Left ventricle myocardium inferior (tissue), 1 donor: ENCODE data around the gene ADGRA3. TPM values are rescaled to one million over a fixed set of nuclear protein-coding genes. Genes with fewer than 3 reads are reported as not detected.

ENCODE experiments used
- DNase-seq: peaks from one replicate; pipeline ENCODE4 v3.0.0-alpha.2; 2020
- H3K27ac ChIP-seq: fragments of 200-600 bp; replicated peaks from 2 replicates; pipeline ENCODE4 v1.8.0; 2021
- H3K27me3 ChIP-seq: fragments of 200-600 bp; 2 replicates; pipeline ENCODE4 v1.8.0; 2021; ENCODE audit warnings: low read depth
- H3K36me3 ChIP-seq: fragments of 200-600 bp; 2 replicates; pipeline ENCODE4 v1.8.0; 2021
- H3K4me1 ChIP-seq: fragments of 200-600 bp; 2 replicates; pipeline ENCODE4 v1.8.0; 2021
- H3K4me3 ChIP-seq: fragments of 200-600 bp; 2 replicates; pipeline ENCODE4 v1.8.0; 2021; ENCODE audit warnings: mild to moderate bottlenecking, moderate library complexity
- H3K9me3 ChIP-seq: fragments of 200-600 bp; replicated peaks from 2 replicates; pipeline ENCODE4 v1.8.0; 2021
- CTCF ChIP-seq: fragments of 200-600 bp; IDR thresholded peaks from 2 replicates; pipeline ENCODE4 v1.8.0; 2021; ENCODE audit warnings: antibody characterized with exemption, mild to moderate bottlenecking, borderline replicate concordance
- intact Hi-C: fragments of 100-400 bp; cut with micrococcal nuclease; formaldehyde crosslinking; loops from one replicate; pipeline ENCODE4 v1.11.0; 2022
- total RNA-seq: library from RNA; stranded (reverse); fragmentation: NEBNext Ultra II Directional; extraction: Animal tissue kit (Norgen Biotek cat#: 25700); gene quantifications from one replicate; pipeline ENCODE4 v1.2.1, GENCODE V29; 2021
- donor health status: DM: no; HTN: yes; CAD: no; lungs with severe emphysema.

Gene ADGRA3
- total RNA-seq, 1 donor from 2014 or later = 26.9 TPM

GRCh38 chr4:22551550-22551949, 35.7 kb upstream of the ADGRA3 start:
- intact Hi-C loops = no loop called here
- H3K4me1 ChIP-seq = no peaks in the 10 kb centered on the region
- H3K9me3 ChIP-seq = peaks cover 1% of the 10 kb centered on the region
- no peaks in the 10 kb centered on the region for H3K27me3 ChIP-seq
- H3K27ac ChIP-seq = no peak overlapping the region
- no peak for TF ChIP-seq CTCF
- no peak for DNase-seq
- H3K4me3 ChIP-seq = no peak overlapping the region
- no peaks in the 10 kb centered on the region for H3K36me3 ChIP-seq

- DNase-seq = no peak
- no peak overlapping the region for H3K27ac ChIP-seq
Measured at GRCh38 chr4:22546299-22546698, 30.4 kb upstream of the ADGRA3 start.

GRCh38 chr4:22539251-22539650, 23.4 kb upstream of the ADGRA3 start:
- no peaks in the 10 kb centered on the region for H3K36me3 ChIP-seq
- no peak for DNase-seq
- H3K4me1 ChIP-seq = no peaks in the 10 kb centered on the region
- no peak for TF ChIP-seq CTCF
- H3K27me3 ChIP-seq = no peaks in the 10 kb centered on the region
- peaks cover 19% of the 10 kb centered on the region for H3K9me3 ChIP-seq
- no peak overlapping the region for H3K4me3 ChIP-seq
- intact Hi-C loops = no loop called here
- H3K27ac ChIP-seq = no peak overlapping the region

More at GRCh38 chr4:22546299-22546698, 30.4 kb upstream of the ADGRA3 start:
- H3K4me1 ChIP-seq = no peaks in the 10 kb centered on the region
- H3K36me3 ChIP-seq = no peaks in the 10 kb centered on the region
- intact Hi-C loops = no loop called here
- H3K4me3 ChIP-seq = no peak overlapping the region
- H3K9me3 ChIP-seq = peaks cover 6% of the 10 kb centered on the region
- H3K27me3 ChIP-seq = no peaks in the 10 kb centered on the region
- no peak for TF ChIP-seq CTCF

GRCh38 chr4:22537864-22538263, 22.0 kb upstream of the ADGRA3 start:
- Histone ChIP-seq H3K9me3 (peaks cover 32% of the 10 kb centered on the region), H3K27ac (no peak overlapping the region), H3K4me3 (no peak overlapping the region), H3K36me3 (no peaks in the 10 kb centered on the region), H3K4me1 (no peaks in the 10 kb centered on the region), H3K27me3 (no peaks in the 10 kb centered on the region)
- intact Hi-C loops = no loop called here
- no peak for DNase-seq
- no peak for TF ChIP-seq CTCF

GRCh38 chr4:22534374-22534773, 18.5 kb upstream of the ADGRA3 start:
- H3K27ac ChIP-seq = no peak overlapping the region
- intact Hi-C loops = no loop called here

More at GRCh38 chr4:22534374-22534773, 18.5 kb upstream of the ADGRA3 start:
- peaks cover 37% of the 10 kb centered on the region for H3K9me3 ChIP-seq
- H3K4me1 ChIP-seq = no peaks in the 10 kb centered on the region
- TF ChIP-seq CTCF = no peak
- DNase-seq = no peak
- H3K4me3 ChIP-seq = no peak overlapping the region
- H3K27me3 ChIP-seq = no peaks in the 10 kb centered on the region
- H3K36me3 ChIP-seq = no peaks in the 10 kb centered on the region
